GM18873 (cell line): ENCODE results near the gene ARHGAP26.
"Not testable (repeated sequence)": the region's sequence is repeated elsewhere in the genome, so short reads cannot be mapped to it uniquely, and the experiment has no call there.

Source experiments
- ATAC-seq: cut with Tn5 transposase; IDR thresholded peaks from one replicate; pipeline ENCODE4 v1.9.1; 2021; ENCODE audit warnings: mild to moderate bottlenecking, moderate library complexity, moderate number of reproducible peaks; ENCODE audit not compliant: unreplicated experiment, low FRiP score

ARHGAP26 gene

DNA sequence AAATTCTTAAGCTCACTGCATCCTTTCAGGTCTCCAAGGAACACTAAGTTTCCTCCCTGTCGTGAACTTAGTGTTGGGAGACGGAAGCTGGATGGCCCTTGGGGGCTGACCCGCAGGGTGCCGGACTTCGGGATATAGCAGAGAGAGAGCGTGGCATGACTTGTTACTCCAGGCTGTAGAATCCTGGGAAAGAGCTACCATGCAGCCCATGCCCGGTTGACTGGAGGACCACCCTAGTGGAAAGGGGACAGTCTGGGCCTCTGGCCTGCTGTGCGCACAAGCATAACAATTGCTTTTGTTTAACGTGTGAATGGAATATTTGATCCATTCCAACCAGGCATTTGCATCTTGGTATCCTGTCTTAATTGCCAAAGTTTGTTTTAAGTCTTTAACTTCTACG lies 319.9 kb downstream of the ARHGAP26 start:
- not testable (repeated sequence) for ATAC-seq

DNA sequence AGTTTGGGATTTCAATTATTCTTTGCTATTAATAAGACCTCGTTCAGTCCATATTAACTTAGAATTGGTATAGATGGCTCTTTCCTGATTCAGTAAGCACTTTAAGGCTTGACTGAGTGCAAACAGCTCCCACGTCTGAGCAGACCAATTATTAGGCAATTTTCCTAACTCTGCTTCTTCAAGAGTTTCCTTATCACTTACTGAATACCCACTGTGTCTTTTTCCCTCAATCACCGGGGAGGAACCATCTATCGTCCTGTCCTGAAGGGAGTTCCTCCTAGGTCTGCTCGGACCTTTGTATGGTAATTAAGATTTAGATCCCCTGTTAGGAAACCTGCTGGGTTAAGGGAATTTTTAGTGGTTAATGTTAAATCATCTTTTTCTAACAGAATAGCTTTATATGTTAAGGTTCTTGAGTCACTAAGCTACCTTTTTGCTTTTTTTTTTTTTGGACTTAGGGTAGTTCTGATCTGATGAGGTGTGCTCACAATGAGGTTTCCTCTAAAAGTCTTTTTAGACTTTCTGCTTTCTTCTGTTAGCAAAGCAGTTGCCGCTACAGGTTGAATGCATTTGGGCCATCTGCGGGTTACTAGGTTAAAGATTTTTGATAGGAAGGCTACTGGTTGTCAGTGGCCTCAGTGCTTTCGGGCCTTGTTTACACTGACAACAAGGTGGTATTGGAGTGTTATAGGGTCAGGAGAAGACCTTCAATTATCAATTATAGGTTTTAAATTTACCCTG lies 322.7 kb downstream of the ARHGAP26 start:
- ATAC-seq = not testable (repeated sequence)

DNA sequence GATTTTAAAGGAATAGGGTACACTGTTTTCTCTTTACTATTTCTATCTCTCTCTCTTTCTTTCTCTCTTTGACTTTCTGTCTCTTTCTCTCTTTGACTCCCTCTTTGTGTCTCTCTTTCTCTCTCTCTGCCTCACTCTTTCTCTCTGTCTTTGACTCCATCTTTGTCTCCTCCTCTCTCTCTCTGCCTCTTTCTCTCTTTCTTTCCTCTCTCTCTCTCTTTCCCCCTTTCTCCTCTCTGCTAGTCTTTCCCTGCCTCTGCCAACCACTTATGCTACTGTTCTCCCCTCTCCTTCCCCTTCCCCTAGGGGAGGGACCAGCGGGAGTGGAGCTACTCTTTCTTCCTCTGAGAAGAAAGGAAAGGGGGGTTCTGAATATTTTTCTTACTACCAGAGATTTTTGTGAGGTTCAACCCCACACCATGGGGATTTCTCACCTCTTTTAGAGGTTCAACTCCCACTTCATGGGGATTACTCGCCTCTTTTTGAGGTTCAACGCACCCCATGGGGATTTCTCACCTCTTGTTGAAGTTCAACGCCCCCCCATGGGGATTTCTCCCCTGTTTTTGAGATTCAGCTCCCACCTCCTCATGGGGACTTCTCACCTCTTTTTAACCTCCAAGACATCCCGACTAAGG lies 323.4 kb downstream of the ARHGAP26 start:
- no peak for ATAC-seq

DNA sequence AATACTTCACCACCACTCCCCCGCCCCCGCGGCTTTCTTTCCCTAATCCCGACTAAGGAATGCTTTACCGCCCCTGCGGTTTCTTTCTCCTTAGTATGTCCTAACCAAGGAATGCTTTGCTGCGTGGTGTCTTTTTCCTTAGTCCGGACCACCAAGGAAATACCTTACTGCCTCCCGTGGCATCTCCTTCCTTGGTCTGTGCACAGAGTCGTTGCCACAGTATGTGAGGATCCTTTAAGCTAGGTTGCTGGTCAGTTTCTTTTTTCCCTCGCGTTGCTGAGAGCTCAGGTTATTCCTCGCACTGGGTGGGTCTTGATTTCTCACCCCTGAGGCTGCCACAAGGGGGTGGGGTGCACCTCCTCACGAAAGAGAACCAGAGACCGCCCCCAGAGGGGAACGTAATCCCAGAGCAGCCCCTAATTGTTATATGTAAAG lies 323.9 kb downstream of the ARHGAP26 start:
- ATAC-seq = no peak

DNA sequence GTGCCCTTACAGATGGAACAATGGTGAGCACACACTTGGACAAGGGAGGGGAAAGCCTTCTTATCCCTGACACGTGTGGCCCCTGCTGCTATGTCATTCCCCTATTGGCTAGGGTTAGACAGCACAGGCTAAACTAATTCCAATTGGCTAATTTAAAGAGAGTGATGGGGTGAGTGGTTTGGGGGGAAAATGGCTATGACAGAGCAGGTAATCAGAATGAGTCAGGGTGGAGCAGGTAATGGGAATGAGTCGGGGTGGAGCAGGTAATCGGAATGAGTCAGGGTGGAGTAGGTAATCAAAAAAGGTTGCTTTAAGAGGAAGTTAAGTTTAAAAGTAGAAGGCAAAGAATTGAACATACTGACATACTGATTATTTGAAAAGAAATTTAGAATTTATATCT lies 324.4 kb downstream of the ARHGAP26 start:
- ATAC-seq = not testable (repeated sequence)

DNA sequence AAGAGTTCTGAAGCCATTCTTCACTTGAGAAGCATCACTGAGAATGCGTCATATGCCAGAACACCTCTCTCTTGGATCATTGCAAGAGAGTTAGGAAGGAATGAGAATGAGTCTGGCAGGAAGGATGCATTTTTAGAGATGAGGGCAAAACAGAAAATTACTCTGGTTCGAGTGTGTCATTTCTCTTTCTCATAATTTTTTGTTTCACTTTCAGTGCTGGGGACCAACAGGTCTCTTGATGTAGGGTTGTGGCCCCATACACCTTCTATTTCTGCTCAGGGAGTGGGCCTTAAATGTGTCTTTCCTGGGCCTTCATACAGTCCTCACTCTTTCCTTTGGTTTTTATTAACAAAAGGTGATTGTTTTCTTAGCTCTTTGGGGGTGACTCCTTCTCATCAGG lies 330.9 kb downstream of the ARHGAP26 start:
- ATAC-seq = peak; percentile 94

DNA sequence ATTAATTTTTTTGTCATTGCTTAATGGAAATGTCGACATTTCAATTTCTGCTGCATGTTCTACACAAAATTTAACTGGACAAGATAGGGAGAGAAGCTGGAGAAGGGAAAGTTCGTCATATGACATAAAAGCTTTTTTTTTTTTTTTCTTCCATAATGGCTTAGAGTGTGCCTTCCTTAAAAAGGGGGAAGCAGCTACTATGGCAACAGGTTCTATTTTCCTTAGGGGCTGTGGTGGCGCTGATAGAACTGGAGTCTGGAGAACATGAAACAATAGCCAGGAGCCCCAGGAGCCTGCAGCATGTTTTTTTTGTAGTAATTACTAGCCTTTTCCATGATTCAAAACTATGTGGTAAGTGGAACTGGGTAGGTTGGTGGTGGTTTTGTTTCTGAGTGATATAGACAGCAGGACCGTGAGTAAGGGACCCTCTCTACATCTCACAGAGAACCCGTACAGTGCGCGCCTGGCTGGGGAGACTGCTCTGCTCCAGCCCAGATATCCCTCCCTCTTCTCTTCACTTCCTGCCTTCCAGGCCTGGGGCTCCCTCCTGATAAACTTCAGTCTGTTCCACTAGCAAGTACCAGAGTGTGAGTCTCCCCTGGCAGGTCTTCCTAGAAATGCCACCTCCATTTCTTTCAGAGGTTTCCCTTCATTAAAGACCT lies 331.7 kb downstream of the ARHGAP26 start:
- ATAC-seq = no peak

DNA sequence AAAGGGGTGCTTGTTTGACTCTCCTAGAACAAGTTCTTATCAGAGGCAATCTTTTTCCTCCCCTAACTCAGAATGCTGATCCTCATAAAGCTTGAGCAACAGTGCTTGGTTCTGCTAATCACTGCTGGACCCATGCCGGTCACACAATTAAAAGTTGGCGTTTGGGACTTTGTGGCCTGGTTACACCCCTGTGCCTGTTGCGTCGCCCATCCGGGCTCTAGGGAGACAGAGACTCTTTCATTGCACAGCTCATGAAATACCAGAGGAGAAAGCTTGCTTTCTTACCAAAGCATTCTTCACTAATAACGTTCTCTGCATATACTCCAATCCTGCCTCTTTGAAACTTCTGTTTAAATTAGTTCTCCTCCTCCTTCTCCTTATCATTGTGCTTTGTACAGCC lies 332.2 kb downstream of the ARHGAP26 start:
- ATAC-seq = no peak

DNA sequence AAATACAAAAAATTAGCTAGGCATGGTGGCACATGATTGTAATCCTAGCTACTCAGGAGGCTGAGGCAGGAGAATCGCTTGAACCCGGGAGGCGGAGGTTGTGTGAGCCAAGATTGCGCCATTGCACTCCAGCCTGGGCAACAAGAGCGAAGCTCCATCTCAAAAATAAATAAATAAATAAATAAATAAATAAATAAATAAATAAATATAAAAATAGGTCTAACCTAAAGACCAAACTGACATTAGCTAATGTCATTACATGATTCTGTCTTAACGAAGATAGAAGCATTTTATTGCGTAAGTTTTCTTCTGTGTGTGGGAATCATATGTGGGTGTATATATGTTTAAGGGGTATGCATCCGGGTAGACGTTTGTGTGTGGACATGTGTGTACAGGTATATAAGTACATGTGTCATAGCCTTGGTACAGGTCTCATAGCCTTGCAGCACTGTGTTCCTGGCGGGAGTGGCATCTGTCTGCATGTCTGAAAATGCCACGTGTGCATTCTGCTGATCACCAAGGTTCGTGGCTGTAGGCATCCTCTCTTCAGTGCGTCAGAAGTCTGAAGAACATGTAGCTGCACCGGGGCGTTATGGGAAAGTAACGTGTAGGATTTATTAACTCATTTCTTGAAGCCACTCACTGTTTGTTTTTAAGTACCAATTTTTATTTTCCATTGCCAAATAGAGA lies 335.2 kb downstream of the ARHGAP26 start:
- no peak for ATAC-seq

DNA sequence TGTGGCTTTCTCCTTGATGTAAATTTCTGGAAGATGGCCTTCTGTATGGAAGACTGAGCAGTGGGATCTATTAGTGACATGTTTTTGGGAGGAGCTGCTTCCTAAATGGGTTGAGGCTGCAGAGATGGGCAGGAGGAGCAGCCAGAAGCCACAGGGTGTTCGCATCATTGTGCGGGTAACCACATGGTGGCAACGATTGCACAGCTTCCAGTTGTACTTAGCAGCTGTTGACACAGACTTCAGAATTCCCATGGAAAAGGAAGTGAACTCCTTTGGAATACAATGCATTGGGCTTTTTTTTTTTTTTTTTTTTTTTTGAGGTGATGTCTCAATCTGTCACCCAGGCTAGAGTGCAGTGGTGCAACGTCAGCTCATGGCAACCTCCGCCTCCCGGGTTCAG lies 336.0 kb downstream of the ARHGAP26 start:
- ATAC-seq = no peak

DNA sequence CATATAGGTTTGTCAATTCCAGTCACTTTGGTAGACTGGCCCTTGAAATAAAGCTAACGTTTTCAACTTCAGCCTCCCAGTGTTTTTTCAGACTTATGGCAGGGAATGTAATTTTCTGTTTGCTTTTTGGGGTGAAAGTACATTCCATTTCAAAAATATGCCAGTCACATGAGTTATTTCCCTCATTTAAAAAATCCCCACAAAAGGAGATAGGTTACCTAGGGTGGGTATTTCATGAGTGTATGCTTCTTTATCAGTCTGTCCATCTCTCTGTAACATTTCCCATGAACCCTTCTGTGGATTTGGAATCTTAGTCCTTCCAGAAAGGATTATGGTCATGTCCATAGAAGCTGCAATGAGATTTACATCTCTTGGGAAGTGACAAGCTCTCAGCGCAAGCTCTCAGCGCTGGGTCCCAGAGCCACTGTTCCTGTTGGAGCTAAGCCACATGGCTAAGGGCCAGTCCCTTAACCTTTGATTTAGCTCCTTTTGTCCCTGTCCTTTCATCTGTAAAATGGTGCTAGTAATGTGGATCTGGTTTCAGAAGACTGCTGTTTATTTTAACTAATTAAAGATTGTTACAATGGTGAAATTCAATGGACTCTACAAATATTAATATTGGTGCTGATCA lies 338.4 kb downstream of the ARHGAP26 start:
- ATAC-seq = no peak

DNA sequence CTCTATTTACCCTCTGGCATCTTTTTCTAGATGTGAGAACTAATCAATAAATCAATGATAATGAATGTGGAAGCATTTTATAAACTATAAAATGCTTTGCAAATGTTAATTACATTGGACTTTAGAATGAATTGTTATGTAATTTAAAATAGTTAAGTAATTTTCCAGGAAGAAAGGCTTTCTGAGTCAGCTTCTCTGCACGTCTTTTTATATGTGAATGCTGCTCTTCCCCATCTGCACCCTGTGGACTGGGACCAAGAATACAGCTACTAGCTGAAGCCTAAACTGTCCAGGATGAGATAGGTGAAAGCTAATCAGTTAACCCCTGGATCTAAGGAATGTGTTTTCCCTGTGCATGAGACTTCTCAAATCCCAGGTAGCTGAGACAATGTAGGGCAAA lies 340.4 kb downstream of the ARHGAP26 start:
- ATAC-seq = no peak

DNA sequence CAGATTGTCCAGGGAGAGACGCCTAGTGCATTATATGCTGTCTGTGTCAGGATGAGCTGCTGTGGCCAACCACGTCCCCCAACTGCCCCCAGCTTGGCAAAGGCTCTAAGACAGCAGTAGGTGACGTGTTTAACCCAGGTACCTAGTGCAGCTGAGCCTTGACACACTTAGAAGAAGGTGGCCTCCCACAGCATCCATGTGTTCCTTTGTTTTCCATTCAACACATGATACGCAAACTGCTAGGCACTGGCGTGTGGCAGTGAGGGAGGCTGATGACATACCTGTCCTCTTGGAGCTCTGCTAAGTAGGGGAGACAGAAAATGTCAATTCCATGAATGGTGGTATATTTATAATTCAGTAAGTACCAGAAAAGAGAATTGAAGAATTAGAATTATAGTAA lies 341.6 kb downstream of the ARHGAP26 start:
- ATAC-seq = no peak

DNA sequence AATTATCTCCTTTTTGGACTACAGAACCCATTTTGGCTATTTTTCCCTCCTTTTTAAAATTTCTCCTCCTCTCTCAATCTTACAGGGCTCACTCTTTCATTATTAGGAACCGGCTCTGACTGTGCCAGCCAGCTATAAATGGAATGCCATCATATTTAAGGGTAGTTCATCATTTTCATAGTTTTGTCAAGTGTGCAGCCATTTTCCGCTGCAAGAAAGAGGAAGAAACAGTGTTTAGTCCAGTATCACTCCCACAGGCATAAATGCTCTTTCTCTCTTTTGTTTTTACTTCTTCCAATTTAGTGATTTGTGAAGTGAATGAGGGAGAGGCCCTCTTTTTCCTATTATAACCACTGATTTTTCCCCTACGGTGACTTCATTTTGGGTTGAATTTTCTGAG lies 343.3 kb downstream of the ARHGAP26 start:
- no peak for ATAC-seq

DNA sequence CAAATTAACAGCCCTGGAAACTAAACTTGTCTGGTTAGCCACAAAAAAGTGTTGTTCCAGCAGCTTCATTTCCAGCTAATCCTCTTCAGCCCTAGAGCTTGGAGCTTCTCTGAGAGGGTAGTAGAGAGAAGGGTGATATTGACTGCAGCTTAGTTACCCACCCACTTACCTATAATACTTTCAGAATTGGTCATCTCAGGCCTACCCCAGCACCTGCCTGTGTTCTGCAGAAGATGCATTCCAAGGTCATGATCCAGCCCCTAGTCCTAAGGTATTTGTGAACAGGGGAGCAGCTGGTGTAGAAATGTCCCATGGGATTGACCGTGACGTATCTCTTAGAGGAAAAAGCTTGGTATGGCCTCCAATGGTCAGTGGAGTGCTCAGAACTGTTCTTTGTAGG lies 344.3 kb downstream of the ARHGAP26 start:
- no peak for ATAC-seq

DNA sequence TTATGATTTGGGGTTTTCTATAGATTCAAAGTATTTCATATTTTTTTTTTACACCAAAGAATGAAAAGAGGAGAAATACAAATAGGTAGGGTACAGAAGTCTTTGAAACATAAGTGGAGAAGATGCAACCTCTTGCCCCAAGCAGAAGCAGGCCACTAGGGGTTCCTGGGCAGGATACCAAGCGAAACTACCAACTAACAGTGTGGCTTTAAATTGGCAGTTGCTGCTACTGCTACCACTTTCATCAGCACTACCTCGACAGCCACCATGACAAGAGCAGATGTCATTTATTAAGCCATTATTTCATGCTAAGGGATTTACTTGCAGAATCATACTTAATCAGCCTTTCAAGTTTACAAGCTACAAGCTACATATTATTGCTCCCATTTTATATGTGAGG lies 345.2 kb downstream of the ARHGAP26 start:
- ATAC-seq = no peak

DNA sequence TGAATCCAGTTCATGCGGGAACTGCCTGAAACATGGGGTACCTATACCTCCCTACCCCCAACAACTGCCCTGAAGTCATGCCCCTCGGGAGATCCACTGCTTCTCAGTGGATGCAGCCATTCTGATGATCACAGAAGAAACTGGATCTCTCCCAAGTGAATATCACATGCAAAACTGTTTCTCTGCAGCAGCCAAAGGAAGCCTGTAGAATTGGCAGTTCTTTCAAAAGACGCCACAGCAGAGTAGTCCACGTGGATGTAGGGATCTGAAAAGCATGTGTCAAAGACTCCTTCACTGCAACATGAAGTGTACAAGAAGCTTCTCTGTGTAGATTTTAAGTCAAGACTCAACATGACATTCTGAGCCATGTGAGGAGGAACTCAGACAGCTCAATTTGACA lies 346.6 kb downstream of the ARHGAP26 start:
- no peak for ATAC-seq

DNA sequence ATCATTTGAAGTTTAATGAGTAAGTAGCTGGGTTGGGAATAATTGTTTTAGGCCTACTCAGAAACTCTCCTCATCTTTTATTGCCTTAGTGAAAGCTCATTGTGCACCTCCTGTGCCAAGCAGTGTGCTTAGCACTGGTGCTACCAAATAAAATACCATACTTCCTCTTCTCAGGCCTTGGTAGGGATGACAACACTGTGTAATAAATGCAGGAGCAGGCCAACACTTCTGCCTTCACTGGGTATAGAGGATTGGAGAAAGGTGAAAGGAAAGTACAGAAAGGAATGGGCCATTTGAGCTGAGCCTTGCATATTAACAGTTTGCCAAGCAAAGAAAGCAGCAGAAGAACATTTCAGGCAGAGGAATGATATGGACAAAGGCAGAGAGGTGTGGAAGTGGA lies 347.6 kb downstream of the ARHGAP26 start:
- ATAC-seq = no peak

DNA sequence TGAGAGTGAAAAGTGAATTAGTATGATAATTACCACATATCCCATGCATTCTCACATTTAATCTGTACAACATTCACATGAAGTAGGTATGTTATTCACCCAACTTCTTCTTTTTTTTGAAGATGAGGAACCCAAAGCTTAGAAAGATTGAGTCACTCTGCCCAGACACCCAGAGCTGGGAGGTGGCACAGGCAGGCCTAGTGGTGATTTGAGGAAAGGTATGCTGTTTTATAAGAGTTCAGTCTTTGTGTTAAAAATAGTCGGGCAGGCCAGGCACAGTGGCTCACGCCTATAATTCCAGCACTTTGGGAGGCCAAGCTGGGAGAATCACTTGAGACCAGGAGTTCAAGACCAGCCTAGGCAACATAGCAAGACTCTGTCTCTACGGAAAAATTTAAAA lies 348.0 kb downstream of the ARHGAP26 start:
- ATAC-seq = no peak

DNA sequence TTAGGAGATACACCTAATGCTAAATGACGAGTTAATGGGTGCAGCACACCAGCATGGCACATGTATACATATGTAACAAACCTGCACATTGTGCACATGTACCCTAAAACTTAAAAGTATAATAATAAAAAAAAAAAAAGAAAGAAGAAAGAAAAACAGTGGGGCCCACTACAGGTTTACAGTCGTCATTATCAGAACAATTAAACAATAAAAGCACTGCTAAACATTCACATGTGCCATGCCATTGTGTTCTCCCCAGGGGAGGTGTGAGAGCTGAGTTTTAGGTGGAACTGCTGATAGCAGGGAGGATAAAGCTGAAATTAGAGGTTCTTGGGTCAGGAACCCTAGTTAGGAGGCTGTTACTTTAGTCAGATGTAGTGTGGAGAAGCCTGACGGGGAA lies 348.6 kb downstream of the ARHGAP26 start:
- ATAC-seq = not testable (repeated sequence)
